ENCODE data around the gene ARHGAP15.

GRCh38 chr2:143132355-143132754, 3.1 kb downstream of the ARHGAP15 start:
- TF ChIP-seq CTCF (IDR thresholded peaks at IDR 0.05) (no peak), ZFX (IDR thresholded peaks at IDR 0.05; ENCODE audit: borderline replicate concordance) (no peak)

Data from 22Rv1 (cell line).